Adrenal gland (tissue), 12 donors: ENCODE results near the gene GPATCH4. TPM values are rescaled to one million over a fixed set of nuclear protein-coding genes. Genes with fewer than 3 reads are reported as not detected.

Source experiments
- DNase-seq, 7 donors: peaks; one replicate each; pipeline ENCODE4 v3.0.0-alpha.2; 2019 to 2020
- H3K27ac ChIP-seq, 5 donors: fragments of 200-600 bp; sonication (generic) in 4 of 5; 1 replicate in 3 of 5; 2 replicates in 2 of 5; pipeline versions ENCODE4 v1.5.1 to v1.8.0; 2016 to 2020; ENCODE audit warnings: mild to moderate bottlenecking in 1 of 5
- H3K27me3 ChIP-seq: fragments of 200-600 bp; 2 replicates; pipeline ENCODE4 v1.8.0; 2021
- H3K36me3 ChIP-seq, 2 donors: fragments of 200-600 bp; replicated peaks in 1 of 2; 1 replicate in 1 of 2; 2 replicates in 1 of 2; pipeline versions ENCODE4 v1.5.1 to v1.8.0; 2018 to 2022
- H3K4me1 ChIP-seq, 2 donors: fragments of 200-600 bp; replicated peaks in 1 of 2; 1 replicate in 1 of 2; 2 replicates in 1 of 2; pipeline versions ENCODE4 v1.5.1 to v1.8.0; 2018 to 2021
- H3K4me3 ChIP-seq, 4 donors: fragments of 200-600 bp; sonication (generic) in 3 of 4; one replicate each; pipeline ENCODE4 v1.5.1; 2016 to 2018
- H3K9me3 ChIP-seq, 3 donors: fragments of 200-600 bp; sonication (generic) in 1 of 3; replicated peaks in 1 of 3; 1 replicate in 2 of 3; 2 replicates in 1 of 3; pipeline versions ENCODE4 v1.5.1 to v1.8.0; 2016 to 2021
- POLR2A ChIP-seq, 2 donors: fragments of 450-650 bp; IDR thresholded peaks; one replicate each; pipeline ENCODE4 v1.6.1; 2017; ENCODE audit warnings: antibody characterized with exemption in 2 of 2, mild to moderate bottlenecking in 2 of 2, moderate library complexity in 1 of 2
- WGBS, 4 donors: extraction: QIAGEN DNeasy Blood & Tissue Kit in 2 of 4; methylation state at CpG; one replicate each; pipeline versions ENCODE4 v1.1.5 to v1.1.7; 2013 to 2017; 5-methylcytosine and 5-hydroxymethylcytosine counted together
- intact Hi-C, 2 donors: fragments of 100-400 bp; cut with DNase I; formaldehyde crosslinking; loops; one replicate each; pipeline versions ENCODE4 v1.14.1 to v1.15.0; 2022 to 2023
- polyA plus RNA-seq, 3 donors: library from polyadenylated mRNA; stranded (reverse); fragments of 200-250 nt in 2 of 3; fragments of 350-450 nt in 1 of 3; fragmentation: Illumina TruSeq in 1 of 3; extraction: RNeasy Lipid Tissue Mini Kit (QIAGEN cat#74804) in 1 of 3; gene quantifications; one replicate each; pipeline ENCODE4 v1.2.3, GENCODE V29; 2013 to 2014
- total RNA-seq, 9 donors: library from RNA; depleted of rRNA in 4 of 9; stranded (reverse); fragments of >200 nt in 4 of 9; fragments of 120-200 nt in 1 of 9; fragmentation: NEBNext Ultra II Directional in 1 of 9; extraction: Animal tissue kit (Norgen Biotek cat#: 25700) in 1 of 9; gene quantifications; one replicate each; pipeline versions ENCODE4 v1.1.0 to v1.2.4, GENCODE V29; 2013 to 2023
- TF ChIP-seq, protein P1 (sequence below), 6 experiments: fragments of 450-650 bp in 4 of 6; fragments of 200-600 bp in 2 of 6; sonication (generic) in 1 of 6; IDR thresholded peaks; 1 replicate in 5 of 6; 2 replicates in 1 of 6; pipeline versions ENCODE4 v1.5.1 to v1.8.0; 2016 to 2021; ENCODE audit warnings: antibody characterized with exemption in 6 of 6, mild to moderate bottlenecking in 2 of 6, moderate library complexity in 1 of 6
- donor health status: healthy with polysubstance abuse.
- donor health status: Bipolar disorder and iron deficiency.
- donor health status: DM: yes; HTN: yes; CAD: no.
- donor health status: DM: no; HTN: no; CAD: no.
- donor health status: DM: no; HTN: no; CAD: no.
- donor health status: DM: yes; HTN: yes; CAD: no.

The GPATCH4 gene
- total and polyA plus RNA-seq, 12 donors, result 7.8 to 72.2 (median 26.3) TPM

DNA sequence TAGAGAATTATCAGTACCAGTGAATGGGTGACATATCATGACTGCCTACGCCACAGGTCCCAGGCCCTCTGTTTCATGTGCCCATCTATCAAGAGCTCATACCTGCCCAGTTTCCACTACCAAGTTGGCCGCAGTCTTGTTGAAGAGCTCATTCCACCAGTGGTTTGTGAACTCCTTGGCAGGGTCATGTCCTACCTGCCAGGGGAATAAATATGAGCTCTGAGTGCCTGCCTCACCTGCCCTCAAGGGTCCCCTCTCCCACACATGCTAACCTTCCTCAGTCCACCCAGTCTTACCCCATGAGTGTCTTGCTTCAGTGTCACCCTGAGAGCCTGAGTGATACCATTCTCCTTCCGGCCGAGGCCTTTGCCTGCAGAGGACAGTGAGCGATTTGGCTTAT lies 3.2 kb downstream of the GPATCH4 start:
- H3K27ac ChIP-seq, result no peak overlapping the region
- peaks cover 0 to 42% of the 10 kb centered on the region in 2 donors for H3K36me3 ChIP-seq
- H3K4me1 ChIP-seq, result peaks cover 6 to 16% of the 10 kb centered on the region in 2 donors
- no peaks in the 10 kb centered on the region for H3K27me3 ChIP-seq
- H3K4me3 ChIP-seq, result no peak overlapping the region
- TF ChIP-seq POLR2A (IDR thresholded peaks at IDR 0.05), result no peak
- TF ChIP-seq, protein P1, sequence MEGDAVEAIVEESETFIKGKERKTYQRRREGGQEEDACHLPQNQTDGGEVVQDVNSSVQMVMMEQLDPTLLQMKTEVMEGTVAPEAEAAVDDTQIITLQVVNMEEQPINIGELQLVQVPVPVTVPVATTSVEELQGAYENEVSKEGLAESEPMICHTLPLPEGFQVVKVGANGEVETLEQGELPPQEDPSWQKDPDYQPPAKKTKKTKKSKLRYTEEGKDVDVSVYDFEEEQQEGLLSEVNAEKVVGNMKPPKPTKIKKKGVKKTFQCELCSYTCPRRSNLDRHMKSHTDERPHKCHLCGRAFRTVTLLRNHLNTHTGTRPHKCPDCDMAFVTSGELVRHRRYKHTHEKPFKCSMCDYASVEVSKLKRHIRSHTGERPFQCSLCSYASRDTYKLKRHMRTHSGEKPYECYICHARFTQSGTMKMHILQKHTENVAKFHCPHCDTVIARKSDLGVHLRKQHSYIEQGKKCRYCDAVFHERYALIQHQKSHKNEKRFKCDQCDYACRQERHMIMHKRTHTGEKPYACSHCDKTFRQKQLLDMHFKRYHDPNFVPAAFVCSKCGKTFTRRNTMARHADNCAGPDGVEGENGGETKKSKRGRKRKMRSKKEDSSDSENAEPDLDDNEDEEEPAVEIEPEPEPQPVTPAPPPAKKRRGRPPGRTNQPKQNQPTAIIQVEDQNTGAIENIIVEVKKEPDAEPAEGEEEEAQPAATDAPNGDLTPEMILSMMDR (IDR thresholded peaks at IDR 0.05), result no peak
- no peaks in the 10 kb centered on the region for H3K9me3 ChIP-seq
- DNase-seq, result no peak
- 85 to 94% (median 91%) methylated on average over 4 to 5 of the region's 5 CpGs for WGBS, 4 donors
- intact Hi-C loops, result loop anchor here in 1 of 2 donors (5.0 kb wide), 1 partner anchor 146 kb away; no protein-coding TSS in a partner anchor

DNA sequence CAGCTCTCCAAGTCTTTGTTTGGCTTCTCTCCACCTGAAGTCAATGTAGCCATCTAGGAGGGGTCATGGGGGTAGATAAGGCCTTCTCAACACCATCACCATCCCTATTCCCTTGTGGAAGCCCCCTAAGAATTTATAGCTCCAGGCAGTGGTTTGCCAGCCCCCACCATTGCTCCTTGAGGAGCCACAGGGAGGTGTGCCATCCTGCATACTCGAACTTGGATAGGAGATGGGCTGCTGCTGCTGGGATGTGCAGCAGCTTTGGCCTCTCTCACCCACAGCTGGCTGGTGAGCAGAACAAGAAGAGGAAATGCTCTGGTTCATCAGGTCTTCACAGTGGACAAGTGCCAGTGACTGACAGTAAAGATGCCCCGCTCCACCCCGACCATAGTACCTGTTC lies 4.9 kb downstream of the GPATCH4 start:
- 82 to 93% (median 91%) methylated on average over 3 of the region's 3 CpGs for WGBS, 4 donors
- TF ChIP-seq, protein P1 (IDR thresholded peaks at IDR 0.05), result no peak
- no peak for TF ChIP-seq POLR2A (IDR thresholded peaks at IDR 0.05)
- Histone ChIP-seq H3K36me3 (peaks cover 0 to 42% of the 10 kb centered on the region in 2 donors), H3K4me1 (peaks cover 12 to 19% of the 10 kb centered on the region in 2 donors), H3K9me3 (no peaks in the 10 kb centered on the region), H3K27me3 (no peaks in the 10 kb centered on the region), H3K4me3 (no peak overlapping the region), H3K27ac (no peak overlapping the region)
- intact Hi-C loops, result loop anchor here in 1 of 2 donors (5.0 kb wide), 1 partner anchor 144 kb away; no protein-coding TSS in a partner anchor
- no peak for DNase-seq

DNA sequence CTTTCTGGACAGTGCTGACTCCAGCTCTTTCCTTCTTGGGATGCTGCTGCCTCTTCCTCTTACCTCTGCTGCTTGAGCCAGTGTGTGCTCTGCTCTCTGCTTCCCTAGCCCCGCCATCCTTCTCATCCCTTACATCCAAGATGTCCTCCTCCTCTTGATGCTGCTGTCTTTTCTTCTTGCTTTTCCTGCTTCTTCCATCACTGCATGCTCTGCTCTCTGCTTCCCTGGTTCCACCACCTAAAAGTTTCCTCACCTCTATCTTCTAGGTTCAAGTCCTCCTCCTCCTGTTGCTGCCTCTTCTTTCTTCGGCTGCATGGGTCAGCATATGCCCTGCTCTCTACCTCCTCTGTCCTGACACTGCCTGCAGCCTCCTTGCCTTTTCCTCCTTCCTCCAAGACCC lies 6.3 kb downstream of the GPATCH4 start:
- DNase-seq, result no peak
- peaks cover 0 to 42% of the 10 kb centered on the region in 2 donors for H3K36me3 ChIP-seq
- H3K27ac ChIP-seq, result no peak overlapping the region
- intact Hi-C loops, result loop anchor here in 1 of 2 donors (5.0 kb wide), 1 partner anchor 143 kb away; no protein-coding TSS in a partner anchor
- H3K9me3 ChIP-seq, result no peaks in the 10 kb centered on the region
- H3K4me1 ChIP-seq, result peaks cover 6 to 14% of the 10 kb centered on the region in 2 donors
- no peak overlapping the region for H3K4me3 ChIP-seq
- TF ChIP-seq, protein P1 (IDR thresholded peaks at IDR 0.05), result no peak
- no peak for TF ChIP-seq POLR2A (IDR thresholded peaks at IDR 0.05)
- no peaks in the 10 kb centered on the region for H3K27me3 ChIP-seq
- WGBS, 4 donors, result 81 to 93% (median 89%) methylated on average over 2 of the region's 2 CpGs

DNA sequence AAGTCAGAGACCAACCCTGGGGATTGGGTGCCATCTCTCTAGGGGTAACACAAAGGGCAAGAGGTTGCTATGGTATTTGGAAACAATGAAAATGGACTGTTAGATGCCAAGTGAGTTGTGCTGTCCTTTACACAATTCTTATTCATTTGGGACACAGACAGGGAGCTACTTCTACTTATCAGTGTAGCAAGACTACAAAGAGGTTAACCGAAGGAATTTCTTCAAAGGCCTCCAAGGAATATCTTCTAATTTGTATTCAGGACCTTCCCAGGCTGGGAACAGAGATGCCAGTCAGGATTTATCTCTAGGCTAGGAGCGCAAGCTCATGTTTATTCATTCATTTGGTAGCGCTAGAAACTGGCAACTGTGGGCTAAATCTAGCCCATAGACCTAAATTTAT lies 7.1 kb downstream of the GPATCH4 start:
- intact Hi-C loops, result no loop called here
- no peak for DNase-seq
- TF ChIP-seq POLR2A (IDR thresholded peaks at IDR 0.05), result no peak
- TF ChIP-seq, protein P1 (IDR thresholded peaks at IDR 0.05), result no peak
- no peaks in the 10 kb centered on the region for H3K27me3 ChIP-seq
- peaks cover 0 to 42% of the 10 kb centered on the region in 2 donors for H3K36me3 ChIP-seq
- no peaks in the 10 kb centered on the region for H3K9me3 ChIP-seq
- H3K27ac ChIP-seq, result no peak overlapping the region
- H3K4me3 ChIP-seq, result no peak overlapping the region
- WGBS, 4 donors, result 77 to 93% (median 87%) methylated on average over 3 of the region's 3 CpGs
- peaks cover 6 to 13% of the 10 kb centered on the region in 2 donors for H3K4me1 ChIP-seq
